HG03066 (cell line): ENCODE data around the gene UNC5A.
"Not testable (repeated sequence)": the region's sequence is repeated elsewhere in the genome, so short reads cannot be mapped to it uniquely, and the experiment has no call there.

Experiments used
- ATAC-seq: cut with Tn5 transposase; IDR thresholded peaks from one replicate; pipeline ENCODE4 v1.9.1; 2021; ENCODE audit warnings: low read depth; ENCODE audit not compliant: unreplicated experiment

Gene UNC5A

DNA sequence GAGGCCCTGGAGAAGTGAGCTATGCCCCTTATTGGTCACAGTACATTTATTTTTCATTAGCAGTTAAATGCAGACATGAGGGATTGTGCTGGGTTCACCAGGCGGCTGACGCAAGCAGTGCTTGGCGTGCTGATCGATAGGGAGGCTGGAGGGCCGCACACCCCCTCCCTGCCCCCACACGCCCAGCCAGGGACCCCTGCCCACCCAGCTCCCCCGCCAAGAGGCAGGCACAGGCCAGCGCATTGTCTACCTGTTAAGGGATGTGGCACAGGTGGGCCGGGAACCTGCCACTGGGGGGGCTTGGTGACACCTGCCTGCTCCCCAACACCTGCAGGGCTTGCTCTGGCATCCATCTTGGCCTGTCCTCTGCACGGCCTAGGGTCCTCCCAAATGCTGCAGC lies 49.6 kb downstream of the UNC5A start:
- no peak for ATAC-seq

DNA sequence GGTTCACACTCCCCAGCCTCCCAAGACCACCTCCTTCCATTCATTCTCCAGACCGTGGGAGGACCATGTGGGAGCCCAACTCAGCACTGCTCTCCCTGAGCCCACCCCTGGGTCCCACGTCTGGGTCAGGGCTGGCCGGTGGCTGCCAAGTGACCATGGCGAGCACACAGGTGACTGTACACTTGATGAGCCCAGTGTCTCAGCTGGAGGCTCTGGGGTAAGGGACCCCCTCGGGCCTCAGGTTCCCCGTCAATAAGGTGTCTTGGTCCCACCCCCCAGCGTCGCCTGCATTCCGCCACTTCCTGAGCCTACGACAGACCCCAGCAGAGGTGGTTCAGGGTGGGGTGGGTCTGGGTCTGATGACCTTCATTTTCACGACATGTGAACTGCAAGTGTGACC lies 50.0 kb downstream of the UNC5A start:
- no peak for ATAC-seq

DNA sequence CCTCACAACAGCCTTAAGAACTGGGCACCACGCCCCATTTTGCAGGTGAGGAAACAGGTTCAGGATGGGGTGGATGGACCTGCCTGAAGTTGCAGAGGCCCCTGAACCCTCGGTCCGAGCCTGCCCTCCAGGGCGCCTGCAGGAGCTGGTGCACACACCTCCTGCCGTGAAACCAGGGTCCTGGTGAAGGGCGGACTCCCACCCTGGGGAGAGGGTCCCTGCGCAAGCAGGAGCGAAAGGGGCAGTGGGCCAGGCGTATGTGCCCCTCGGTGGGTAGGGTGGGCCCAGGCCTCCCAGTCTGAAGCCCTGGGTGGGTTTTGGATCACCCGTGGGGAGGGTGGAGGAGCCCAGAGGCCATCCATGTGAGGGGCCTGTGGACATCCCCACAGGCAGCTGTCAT lies 50.9 kb downstream of the UNC5A start:
- no peak for ATAC-seq

DNA sequence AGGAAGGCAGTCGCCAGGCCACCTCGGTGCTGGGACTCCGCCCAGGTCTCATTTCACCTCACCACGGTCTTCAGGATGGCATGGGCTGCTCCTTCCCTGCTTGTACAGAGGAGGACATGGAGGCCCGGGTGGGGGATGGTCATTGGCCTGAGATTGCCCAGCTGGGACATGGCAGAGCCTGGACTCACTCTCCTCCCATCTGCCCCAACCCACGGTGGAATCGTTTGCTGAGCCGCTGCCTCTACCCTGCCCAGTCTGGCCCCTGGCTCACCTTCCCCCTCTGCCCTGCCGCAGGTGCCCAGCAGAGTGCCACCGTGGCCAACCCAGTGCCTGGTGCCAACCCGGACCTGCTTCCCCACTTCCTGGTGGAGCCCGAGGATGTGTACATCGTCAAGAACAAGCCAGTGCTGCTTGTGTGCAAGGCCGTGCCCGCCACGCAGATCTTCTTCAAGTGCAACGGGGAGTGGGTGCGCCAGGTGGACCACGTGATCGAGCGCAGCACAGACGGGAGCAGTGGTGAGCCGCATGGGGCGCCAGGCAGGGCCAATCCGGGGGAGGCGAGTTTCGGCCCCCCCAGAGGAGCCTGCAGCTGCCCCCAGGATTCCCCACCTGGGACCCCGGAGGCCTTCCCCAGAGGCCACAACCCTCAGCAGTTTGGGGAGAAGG lies 52.1 kb downstream of the UNC5A start:
- no peak for ATAC-seq

DNA sequence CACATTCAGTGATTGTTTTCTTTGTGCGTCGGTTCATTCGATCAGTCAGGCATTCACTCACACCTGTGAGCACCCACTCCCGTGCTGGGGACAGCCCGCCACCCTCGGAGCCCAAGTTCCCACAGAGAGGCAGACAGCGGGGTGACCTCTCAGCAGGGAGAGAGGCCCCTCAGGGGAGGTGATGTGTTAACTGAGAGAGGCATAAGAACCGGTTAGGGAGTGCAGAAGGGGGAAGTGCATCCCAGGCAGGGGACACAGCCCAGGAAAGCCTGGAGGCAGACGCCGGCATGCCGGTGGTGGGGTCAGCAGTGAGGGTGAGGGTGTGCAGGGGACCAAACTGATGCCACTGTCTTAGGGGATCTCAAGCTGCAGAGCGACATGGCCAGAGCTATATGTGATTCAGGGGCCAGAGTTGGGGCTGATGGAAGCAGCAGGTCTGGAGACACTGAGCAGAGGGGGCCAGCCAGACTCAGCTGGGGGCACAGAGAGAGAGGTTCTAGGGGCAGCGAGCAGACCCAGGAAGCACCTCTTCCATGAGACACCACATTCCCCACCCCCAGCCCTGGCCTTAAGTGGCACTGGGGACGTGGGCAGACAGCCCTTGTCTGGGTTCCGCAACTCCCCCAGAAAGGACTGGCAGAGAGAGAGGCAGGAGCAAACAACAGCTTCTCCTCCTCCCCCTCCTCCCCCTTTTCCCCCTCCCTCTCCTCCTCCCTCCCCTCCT lies 52.8 kb downstream of the UNC5A start:
- no peak for ATAC-seq

DNA sequence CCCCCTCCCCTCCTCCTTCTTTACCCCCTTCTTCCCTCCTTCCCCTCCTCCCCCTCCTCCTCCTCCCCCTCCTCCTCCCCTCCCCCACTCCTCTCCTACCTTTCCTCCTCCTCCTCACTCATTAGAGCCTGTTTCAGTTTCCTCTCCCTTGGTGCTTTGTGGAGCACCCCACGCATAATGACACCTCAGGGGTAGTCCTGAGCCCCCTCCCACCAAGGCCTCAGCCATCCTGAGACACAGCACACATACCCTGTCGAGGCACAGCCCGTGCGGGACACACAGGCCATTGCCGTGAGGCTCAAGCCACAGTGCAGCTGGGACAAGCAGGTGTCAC lies 53.4 kb downstream of the UNC5A start:
- ATAC-seq, result no peak

DNA sequence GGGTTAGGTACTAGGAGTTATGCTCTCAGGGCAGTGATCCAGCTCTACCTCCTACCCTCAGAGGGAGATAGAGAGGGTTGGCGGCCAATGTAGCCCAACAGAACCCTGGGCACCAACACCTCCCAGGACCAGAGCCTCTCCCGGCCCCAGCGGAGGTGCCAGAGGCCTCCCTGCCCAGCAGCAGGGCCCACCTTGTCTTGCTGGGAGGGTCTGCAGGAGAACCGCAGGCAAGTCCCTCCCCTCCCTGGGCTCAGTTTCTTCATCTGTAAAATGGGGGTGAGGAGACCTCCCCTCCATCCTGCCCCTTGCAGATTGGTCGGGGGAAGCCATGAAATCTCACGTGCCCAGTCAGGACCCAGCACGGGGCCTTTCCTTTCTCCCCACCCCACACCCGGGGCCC lies 54.4 kb downstream of the UNC5A start:
- ATAC-seq, result no peak

DNA sequence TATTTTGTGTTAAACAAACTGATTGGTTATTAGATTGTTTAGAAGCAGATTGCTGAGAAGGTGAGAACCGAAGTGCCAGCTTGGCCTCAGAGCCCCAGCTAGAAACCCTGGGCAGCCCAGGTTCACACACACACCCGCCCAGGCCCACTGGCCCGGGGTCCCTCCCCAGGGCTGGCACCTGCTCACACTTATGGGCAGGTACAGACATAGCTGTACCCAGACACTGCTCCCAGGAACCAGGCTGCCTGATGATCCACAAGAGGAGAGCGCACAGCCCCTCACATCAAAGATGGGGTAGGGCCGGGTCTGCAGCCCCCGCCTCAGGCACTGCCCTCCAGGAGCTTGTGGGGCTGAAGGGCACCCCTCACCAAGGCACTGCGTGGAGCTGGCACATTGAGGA lies 55.6 kb downstream of the UNC5A start:
- no peak for ATAC-seq

DNA sequence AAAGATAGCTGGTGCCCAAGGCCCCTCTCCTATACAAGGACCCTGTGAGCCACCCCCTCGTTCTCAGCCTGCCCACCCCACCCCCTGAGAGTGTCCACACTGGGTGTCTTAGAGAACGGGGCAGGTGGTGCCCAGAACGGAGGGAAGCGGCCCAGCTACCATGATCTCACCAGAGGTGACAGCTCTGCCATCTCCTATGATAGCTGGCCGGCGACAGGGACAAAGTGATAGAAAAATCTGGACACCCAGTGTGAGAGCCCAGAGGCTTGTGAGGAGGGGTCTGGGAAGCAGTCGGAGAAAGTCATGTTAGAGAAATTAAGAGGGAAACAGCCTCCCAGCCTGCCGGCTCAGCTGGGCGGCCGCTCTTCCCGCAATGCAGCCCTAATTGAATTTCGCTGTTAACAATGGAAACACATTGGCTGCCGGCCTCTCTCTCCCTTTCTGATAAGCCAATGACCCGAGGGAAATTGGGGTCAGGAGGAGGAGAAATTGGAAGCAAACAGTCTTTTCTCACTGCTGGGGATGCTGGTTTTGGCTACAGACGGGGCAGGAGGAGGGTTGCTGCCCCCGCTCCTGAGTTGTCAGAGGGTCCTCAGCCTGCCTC lies 56.5 kb downstream of the UNC5A start:
- no peak for ATAC-seq

DNA sequence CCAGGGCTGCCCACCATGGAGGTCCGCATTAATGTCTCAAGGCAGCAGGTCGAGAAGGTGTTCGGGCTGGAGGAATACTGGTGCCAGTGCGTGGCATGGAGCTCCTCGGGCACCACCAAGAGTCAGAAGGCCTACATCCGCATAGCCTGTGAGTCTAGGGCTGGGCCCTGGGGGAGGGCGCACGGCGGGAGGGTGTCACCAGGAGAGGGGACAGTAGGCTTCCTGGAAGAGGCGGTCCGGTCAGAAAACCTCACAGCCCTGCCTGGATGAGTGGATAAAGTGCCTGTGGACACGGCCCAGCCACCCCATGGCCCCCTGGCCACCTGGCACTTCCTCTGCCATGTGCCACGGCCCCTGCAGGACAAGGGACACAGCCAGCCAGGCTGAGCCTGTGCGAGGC lies 57.8 kb downstream of the UNC5A start:
- ATAC-seq, result no peak

DNA sequence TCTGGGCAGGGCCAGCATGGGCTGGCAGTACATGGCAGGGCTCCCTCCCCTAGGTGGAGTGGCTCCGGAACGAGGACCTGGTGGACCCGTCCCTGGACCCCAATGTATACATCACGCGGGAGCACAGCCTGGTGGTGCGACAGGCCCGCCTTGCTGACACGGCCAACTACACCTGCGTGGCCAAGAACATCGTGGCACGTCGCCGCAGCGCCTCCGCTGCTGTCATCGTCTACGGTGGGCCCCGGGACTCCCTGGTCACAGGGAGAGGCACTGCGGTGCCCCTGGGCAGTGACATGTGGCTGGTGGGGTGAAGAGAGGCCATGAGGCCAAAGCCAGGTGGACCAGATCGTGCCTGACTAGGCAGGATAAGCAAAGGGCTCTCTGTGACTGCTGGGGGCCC lies 58.4 kb downstream of the UNC5A start:
- ATAC-seq, result no peak

DNA sequence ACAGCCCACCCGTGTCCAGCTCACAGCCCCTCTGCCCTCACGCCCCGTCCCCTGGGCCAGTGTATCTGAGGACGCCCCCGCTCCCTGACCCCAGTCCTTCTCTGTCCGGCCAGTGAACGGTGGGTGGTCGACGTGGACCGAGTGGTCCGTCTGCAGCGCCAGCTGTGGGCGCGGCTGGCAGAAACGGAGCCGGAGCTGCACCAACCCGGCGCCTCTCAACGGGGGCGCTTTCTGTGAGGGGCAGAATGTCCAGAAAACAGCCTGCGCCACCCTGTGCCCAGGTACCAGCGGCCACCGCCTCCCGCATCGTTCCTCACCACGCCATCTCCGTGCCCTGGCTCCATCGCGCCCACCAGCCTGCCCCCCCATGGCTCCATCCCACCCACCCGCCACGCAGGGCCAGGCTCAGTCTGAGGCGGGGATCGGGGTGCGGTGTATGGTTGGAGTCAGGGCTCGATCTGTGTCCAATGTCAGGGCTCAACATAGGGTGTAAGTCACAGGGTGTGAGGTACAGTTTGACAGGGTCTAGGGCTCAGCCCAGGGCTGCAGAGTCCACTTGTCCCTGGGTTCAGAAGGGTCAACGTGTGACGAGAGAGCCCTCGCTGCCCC lies 59.2 kb downstream of the UNC5A start:
- ATAC-seq, result no peak

DNA sequence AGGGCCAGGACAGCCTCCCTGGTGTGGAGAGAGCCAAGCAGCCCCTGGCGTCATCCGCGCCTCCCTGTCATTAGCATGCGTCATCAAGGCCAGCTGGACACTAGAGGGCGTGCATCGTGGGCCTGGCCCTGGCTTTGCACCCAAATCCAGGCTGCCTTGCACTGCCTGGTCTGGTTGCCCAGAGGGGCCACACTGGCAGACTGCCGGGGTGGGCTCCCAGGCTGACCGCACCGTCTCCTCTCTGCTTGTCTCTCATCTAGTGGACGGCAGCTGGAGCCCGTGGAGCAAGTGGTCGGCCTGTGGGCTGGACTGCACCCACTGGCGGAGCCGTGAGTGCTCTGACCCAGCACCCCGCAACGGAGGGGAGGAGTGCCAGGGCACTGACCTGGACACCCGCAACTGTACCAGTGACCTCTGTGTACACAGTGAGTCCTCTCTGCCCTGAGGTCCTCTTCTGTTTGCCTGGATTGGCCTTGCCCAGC lies 59.8 kb downstream of the UNC5A start:
- no peak for ATAC-seq

DNA sequence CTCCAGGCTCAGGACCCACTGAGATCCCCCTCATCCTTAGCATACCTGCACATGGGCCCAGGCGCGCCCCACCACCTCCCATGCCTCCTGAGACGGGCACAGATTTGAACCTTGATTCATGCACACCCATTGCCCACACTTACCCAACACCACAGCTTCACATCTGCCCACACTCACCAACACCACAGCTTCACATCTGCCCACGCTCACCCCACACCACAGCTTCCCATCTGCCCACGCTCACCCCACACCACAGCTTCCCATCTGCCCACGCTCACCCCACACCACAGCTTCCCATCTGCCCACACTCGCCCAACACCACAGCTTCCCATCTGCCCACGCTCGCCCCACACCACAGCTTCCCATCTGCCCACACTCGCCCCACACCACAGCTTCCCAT lies 60.3 kb downstream of the UNC5A start:
- ATAC-seq, result not testable (repeated sequence)

DNA sequence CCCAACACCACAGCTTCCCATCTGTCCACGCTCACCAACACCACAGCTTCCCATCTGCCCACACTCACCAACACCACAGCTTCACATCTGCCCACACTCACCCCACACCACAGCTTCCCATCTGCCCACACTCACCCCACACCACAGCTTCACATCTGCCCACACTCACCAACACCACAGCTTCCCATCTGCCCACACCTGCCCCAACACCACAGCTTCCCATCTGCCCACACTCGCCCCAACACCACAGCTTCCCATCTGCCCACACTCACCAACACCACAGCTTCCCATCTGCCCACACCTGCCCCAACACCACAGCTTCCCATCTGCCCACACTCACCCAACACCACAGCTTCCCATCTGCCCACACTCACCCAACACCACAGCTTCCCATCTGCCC lies 62.2 kb downstream of the UNC5A start:
- not testable (repeated sequence) for ATAC-seq

DNA sequence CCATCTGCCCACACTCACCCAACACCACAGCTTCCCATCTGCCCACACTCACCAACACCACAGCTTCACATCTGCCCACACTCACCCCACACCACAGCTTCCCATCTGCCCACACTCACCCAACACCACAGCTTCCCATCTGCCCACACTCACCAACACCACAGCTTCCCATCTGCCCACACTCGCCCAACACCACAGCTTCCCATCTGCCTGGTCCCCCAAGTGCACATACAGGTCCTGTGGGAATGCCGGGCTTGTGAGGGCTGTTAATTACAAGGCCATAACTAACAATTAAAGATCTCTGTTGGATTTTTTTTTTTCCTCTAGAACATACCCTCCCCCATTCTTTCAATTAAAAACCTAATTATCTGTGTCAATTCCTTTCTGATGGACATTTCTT lies 62.7 kb downstream of the UNC5A start:
- ATAC-seq, result not testable (repeated sequence)

DNA sequence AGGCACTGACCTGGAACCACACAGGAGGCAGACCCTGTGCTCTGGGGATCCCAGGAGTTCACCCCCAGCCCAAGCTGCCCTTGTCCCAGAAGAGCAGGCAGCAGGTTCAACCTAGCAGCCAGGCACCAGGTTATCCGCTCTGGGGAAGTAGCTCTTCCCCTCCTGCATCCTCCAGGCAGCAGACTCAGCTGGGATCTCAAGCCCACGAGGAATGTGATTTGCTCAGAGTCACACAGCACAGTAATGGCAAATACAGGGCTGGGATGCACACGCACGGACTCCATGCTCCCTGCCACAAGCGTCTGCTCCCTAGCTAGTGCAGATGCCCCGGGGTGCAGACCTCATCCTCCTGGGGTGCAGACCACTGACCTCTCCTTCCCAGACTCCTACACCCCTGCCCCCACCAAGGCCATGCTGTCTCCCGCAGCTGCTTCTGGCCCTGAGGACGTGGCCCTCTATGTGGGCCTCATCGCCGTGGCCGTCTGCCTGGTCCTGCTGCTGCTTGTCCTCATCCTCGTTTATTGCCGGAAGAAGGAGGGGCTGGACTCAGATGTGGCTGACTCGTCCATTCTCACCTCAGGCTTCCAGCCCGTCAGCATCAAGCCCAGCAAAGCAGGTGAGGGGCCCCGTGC lies 63.3 kb downstream of the UNC5A start:
- ATAC-seq, result no peak

DNA sequence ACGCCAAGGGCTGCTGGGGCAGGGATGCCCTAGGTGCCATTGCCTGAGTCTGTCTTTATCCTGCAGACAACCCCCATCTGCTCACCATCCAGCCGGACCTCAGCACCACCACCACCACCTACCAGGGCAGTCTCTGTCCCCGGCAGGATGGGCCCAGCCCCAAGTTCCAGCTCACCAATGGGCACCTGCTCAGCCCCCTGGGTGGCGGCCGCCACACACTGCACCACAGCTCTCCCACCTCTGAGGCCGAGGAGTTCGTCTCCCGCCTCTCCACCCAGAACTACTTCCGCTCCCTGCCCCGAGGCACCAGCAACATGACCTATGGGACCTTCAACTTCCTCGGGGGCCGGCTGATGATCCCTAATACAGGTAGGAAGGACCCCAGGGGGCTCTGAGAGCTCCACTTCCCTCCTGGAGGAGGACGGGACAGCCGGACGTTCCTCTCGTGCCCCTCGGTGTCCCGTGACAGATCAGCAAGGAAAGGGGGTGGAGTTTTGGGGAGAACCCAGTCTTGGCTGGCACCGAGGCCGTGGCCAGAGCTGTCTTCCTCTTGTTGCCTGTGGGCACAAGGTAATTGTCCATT lies 63.9 kb downstream of the UNC5A start:
- ATAC-seq, result no peak

DNA sequence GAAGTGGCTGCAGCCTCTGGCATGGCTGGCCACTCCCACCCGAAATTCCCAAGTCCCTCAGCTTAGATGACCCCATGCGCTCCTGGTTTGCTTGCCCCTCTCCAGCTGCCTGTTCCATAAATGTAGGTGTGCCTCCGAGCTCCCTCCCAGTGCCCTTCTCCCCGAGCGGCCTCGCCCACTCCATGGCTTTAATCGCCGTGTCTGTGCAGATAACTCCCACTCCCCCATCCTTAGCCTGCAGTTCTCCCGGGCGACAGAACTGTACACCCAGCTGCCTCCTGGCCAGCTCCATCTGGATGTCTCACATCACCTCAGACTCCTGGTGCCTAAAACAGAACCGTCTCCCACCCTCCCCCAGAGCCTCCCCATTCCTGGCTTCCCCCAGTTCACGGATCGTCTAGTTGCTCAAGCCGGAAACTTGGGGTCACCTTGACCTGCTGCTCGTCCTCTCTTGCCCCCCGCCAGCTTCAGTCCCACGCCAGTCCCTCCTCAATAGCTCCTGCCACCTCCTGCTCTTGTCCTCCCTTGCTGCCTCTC lies 64.7 kb downstream of the UNC5A start:
- ATAC-seq, result no peak

DNA sequence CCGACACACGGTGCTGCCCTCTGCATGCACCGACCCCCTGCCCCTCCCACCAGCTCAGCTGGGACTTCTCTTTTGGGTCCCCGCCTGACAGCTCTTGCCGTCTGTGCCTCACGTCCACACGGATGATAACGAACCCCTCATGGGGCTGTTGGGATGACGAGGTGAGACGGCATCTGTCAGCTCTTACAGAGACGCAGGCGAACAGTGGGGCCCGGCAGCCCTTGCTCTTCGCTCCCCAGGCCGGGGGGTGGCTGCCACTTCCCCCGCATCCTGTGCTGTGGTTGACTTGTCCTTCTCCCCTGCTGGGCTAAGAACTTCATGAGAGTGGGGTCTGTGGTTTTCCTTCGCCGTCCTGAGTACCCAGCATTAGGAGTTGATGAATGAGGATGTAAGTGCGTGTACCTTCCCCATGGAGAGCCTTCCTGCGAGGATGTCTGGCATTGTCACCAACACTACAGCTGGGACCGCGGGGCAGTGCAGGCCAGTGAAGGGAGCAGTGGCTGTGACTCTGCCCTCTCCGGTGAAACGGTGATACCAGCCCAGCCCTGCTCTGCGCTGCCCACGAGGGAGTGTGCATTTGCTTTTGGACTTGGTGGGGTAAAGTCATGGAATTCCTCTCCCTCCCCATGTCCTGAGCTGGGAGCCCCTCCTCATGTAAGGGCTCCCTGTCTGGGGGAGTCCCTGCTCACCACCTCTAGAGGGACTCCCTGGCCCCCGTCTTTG lies 65.6 kb downstream of the UNC5A start:
- no peak for ATAC-seq
